Neural progenitor cell (in vitro differentiated cells): Measurements from ENCODE around the gene DPYD.

Experiments
- EZH2 ChIP-seq: fragments of 200-600 bp; sonication (generic); IDR thresholded peaks from 2 replicates; pipeline ENCODE4 v1.6.1; 2017; ENCODE audit warnings: antibody characterized with exemption, mild to moderate bottlenecking, moderate library complexity
- EZH2phosphoT487 ChIP-seq: fragments of 200-600 bp; sonication (generic); IDR thresholded peaks from 2 replicates; pipeline ENCODE4 v1.6.1; 2017; ENCODE audit warnings: antibody characterized with exemption
- TF ChIP-seq, protein P1 (sequence below): fragments of 200-600 bp; sonication (generic); IDR thresholded peaks from 2 replicates; pipeline ENCODE4 v1.5.1; 2017; ENCODE audit warnings: antibody characterized with exemption, mild to moderate bottlenecking

DNA sequence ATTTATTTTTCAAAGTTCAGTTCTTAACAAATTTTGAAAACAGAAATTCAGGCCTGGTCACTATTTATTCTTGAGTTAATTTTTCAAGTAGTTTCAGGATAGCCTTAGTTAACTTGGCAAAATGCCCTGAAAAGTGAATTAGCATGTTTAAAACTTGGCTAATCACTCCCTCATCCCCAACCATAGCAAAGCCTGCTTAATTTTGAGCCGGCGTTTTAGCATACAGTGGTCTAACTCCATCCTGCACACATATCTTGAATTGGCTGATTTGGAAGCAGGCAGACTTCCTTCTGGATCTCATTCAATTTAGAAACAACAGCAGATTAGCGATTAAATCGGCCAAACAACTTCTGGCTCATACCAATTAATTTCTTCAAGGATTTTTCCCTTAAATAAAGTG lies 760.0 kb downstream of the DPYD start:
- TF ChIP-seq, protein P1, sequence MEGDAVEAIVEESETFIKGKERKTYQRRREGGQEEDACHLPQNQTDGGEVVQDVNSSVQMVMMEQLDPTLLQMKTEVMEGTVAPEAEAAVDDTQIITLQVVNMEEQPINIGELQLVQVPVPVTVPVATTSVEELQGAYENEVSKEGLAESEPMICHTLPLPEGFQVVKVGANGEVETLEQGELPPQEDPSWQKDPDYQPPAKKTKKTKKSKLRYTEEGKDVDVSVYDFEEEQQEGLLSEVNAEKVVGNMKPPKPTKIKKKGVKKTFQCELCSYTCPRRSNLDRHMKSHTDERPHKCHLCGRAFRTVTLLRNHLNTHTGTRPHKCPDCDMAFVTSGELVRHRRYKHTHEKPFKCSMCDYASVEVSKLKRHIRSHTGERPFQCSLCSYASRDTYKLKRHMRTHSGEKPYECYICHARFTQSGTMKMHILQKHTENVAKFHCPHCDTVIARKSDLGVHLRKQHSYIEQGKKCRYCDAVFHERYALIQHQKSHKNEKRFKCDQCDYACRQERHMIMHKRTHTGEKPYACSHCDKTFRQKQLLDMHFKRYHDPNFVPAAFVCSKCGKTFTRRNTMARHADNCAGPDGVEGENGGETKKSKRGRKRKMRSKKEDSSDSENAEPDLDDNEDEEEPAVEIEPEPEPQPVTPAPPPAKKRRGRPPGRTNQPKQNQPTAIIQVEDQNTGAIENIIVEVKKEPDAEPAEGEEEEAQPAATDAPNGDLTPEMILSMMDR: no peak
- TF ChIP-seq EZH2 (no peak), EZH2phosphoT487 (no peak)
